Activated naive CD4-positive, alpha-beta T cell treated with anti-CD3 and anti-CD28 coated beads for 36 hours (primary cell): ENCODE results near the gene CCDC159. TPM values are rescaled to one million over a fixed set of nuclear protein-coding genes. Genes with fewer than 3 reads are reported as not detected.
"Not testable (repeated sequence)": the region's sequence is repeated elsewhere in the genome, so short reads cannot be mapped to it uniquely, and the experiment has no call there.

Source experiments
- CTCF ChIA-PET: fragments of 350-600 bp; sonication (Branson Sonifier 250); formaldehyde crosslinking; loops from one replicate; lab custom pipeline; 2021; ENCODE audit warnings: antibody characterized with exemption; lab: Charles Lee
- DNase-seq: peaks from one replicate; pipeline ENCODE4 v3.0.0-alpha.2; 2020
- H3K27ac Mint-ChIP-seq: one replicate; pipeline ENCODE4 v1.8.0; 2021; ENCODE audit warnings: mild to moderate bottlenecking, mixed read lengths
- H3K27me3 Mint-ChIP-seq: one replicate; pipeline ENCODE4 v1.8.0; 2021; ENCODE audit warnings: low read depth, mixed read lengths
- H3K36me3 Mint-ChIP-seq: one replicate; pipeline ENCODE4 v1.8.0; 2021; ENCODE audit warnings: low read depth, mixed read lengths
- H3K4me1 Mint-ChIP-seq: one replicate; pipeline ENCODE4 v1.8.0; 2021; ENCODE audit warnings: low read depth, mixed read lengths
- H3K4me3 Mint-ChIP-seq: one replicate; pipeline ENCODE4 v1.8.0; 2021; ENCODE audit warnings: mild to moderate bottlenecking, moderate library complexity, mixed read lengths
- H3K9me3 Mint-ChIP-seq: one replicate; pipeline ENCODE4 v1.8.0; 2021; ENCODE audit warnings: mixed read lengths
- intact Hi-C: fragments of 100-400 bp; cut with micrococcal nuclease; formaldehyde crosslinking; loops from one replicate; pipeline ENCODE4 v1.15.1; 2023
- total RNA-seq, 2 experiments: library from RNA; stranded (reverse); gene quantifications; one replicate each; pipeline ENCODE4 v1.2.3, GENCODE V29; 2021

CCDC159 gene
- total RNA-seq, 2 experiments from 2014 or later, result 15.2 to 16.5 TPM

GRCh38 chr19:11375143-11375948 lies 29.0 kb downstream of the CCDC159 start:
- Mint-ChIP-seq H3K27ac (no peak overlapping the region), H3K4me1 (peaks cover 41% of the 10 kb centered on the region), H3K4me3 (no peak overlapping the region), H3K9me3 (no peaks in the 10 kb centered on the region), H3K27me3 (no peaks in the 10 kb centered on the region), H3K36me3 (peaks cover 17% of the 10 kb centered on the region)
- DNase-seq, result peak; percentile 91
- intact Hi-C loops, result loop anchor here (1.0 to 10.0 kb wide), 4 partner anchors 51 to 721 kb away; partner anchors contain the start of gene ILF3
- CTCF ChIA-PET, result interaction anchor here (0.7 to 2.1 kb wide), 9 partner anchors 7 to 110 kb away, joined by 3 to 11 read pairs (median 4); partner anchors contain the start of genes EPOR and RAB3D

DNA sequence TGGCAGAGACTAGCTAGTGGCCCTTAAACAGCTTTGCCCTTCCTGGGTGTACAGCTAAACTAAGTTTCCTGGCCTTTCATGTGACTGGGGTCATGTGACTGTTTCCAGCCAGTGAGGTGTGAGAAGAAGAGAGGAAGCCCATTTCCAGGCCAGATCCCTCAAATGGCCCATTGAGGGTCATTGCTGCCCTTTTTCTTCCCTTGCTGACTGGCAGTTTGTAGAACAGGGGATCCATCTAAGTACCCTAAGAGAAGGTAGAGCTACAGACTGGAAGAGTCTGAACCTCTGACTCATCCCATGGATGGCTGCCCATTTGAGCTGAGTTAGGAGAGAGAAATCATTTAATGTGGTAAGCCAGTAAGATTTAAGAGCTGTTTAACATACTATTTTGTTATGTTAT lies 30.9 kb downstream of the CCDC159 start:
- Mint-ChIP-seq H3K4me3 (peak overlapping the region; percentile 55), H3K9me3 (no peaks in the 10 kb centered on the region), H3K4me1 (peaks cover 50% of the 10 kb centered on the region), H3K36me3 (peaks cover 11% of the 10 kb centered on the region), H3K27me3 (no peaks in the 10 kb centered on the region), H3K27ac (peak overlapping the region; percentile 87)
- DNase-seq, result peak; percentile 61
- CTCF ChIA-PET, result interaction anchor here (0.5 to 1.5 kb wide), 9 partner anchors 8 to 636 kb away, joined by 3 to 14 read pairs (median 4); partner anchors contain the start of genes ODAD3 and PRKCSH
- intact Hi-C loops, result loop anchor here (10.0 kb wide), 1 partner anchor 722 kb away; the partner anchor contains the start of gene ILF3

- DNase-seq, result no peak
- Mint-ChIP-seq H3K36me3 (peaks cover 11% of the 10 kb centered on the region), H3K27ac (no peak overlapping the region), H3K4me3 (no peak overlapping the region), H3K9me3 (no peaks in the 10 kb centered on the region), H3K4me1 (peaks cover 54% of the 10 kb centered on the region), H3K27me3 (peaks cover 5% of the 10 kb centered on the region)
- intact Hi-C loops, result loop anchor here (10.0 kb wide), 1 partner anchor 723 kb away; the partner anchor contains the start of gene ILF3
- CTCF ChIA-PET, result interaction anchor here (0.6 to 1.4 kb wide), 4 partner anchors 9 to 105 kb away, joined by 3 to 14 read pairs (median 4); no protein-coding TSS in a partner anchor
Observed at GRCh38 chr19:11377756-11378155, 31.4 kb downstream of the CCDC159 start.

- H3K27ac Mint-ChIP-seq, result peak overlapping the region; percentile 14
- H3K36me3 Mint-ChIP-seq, result peaks cover 11% of the 10 kb centered on the region
- H3K4me3 Mint-ChIP-seq, result peak overlapping the region; percentile 19
- H3K9me3 Mint-ChIP-seq, result no peaks in the 10 kb centered on the region
- CTCF ChIA-PET, result no interaction called here
- H3K27me3 Mint-ChIP-seq, result peaks cover 8% of the 10 kb centered on the region
- H3K4me1 Mint-ChIP-seq, result peaks cover 54% of the 10 kb centered on the region
- DNase-seq, result peak; percentile 30
- intact Hi-C loops, result loop anchor here (10.0 kb wide), 1 partner anchor 724 kb away; the partner anchor contains the start of gene ILF3
Observed at GRCh38 chr19:11378319-11379189, 32.2 kb downstream of the CCDC159 start.

DNA sequence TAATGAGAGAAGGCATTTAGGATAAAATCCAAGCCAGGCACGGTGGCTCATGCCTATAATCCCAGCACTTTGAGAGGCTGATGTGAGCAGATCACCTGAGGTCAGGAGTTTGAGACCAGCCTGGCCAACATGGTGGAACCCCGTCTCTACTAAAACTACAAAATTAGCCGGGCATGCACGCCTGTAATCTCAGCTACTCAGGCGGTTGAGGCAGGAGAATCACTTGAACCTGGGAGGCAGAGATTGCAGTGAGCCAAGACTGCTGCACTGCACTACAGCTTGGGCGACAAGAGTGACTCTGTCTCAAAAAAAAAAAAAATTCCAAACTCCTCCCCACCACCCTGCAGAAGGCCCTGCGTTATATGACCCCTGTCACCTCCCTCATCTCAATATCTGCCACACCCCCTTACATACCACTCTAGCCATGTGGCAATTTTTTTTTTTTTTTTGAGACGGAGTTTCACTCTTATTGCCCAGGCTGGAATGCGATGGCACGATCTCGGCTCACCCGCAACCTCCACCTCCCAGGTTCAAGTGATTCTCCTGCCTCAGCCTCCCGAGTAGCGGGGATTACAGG lies 33.0 kb downstream of the CCDC159 start:
- Mint-ChIP-seq H3K36me3 (peaks cover 11% of the 10 kb centered on the region), H3K4me1 (peaks cover 54% of the 10 kb centered on the region)
- intact Hi-C loops, result loop anchor here (10.0 kb wide), 1 partner anchor 725 kb away; the partner anchor contains the start of gene ILF3
- H3K4me3 Mint-ChIP-seq, H3K27me3 Mint-ChIP-seq, H3K9me3 Mint-ChIP-seq, DNase-seq, H3K27ac Mint-ChIP-seq: not testable (repeated sequence)
- CTCF ChIA-PET, result interaction anchor here (2.1 kb wide), 1 partner anchor 44 kb away, joined by 5 read pairs; no protein-coding TSS in a partner anchor

DNA sequence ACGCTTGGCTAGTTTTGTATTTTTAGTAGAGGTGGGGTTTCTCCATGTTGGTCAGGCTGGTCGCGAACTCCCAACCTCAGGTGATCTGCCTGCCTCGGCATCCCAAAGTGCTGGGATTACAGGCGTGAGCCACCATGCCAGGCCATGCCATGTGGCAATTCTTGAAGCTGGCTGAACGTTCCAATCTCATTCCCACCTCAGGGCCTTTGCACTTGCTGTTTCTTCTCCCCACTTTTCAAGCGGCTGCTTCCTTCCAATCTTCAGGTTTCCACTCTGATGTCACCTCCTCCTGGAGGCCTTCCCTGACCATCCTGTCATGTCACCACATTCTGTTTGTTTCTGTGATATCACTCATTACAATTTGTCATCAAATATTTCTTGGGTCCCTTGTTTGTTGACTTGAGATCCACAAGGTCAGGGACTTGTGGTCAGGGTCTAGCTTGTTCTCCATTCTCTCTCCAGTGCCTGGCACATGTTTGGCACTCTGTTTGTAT lies 33.6 kb downstream of the CCDC159 start:
- Mint-ChIP-seq H3K9me3 (no peaks in the 10 kb centered on the region), H3K27ac (peak overlapping the region; percentile 92), H3K4me3 (peak overlapping the region; percentile 85), H3K36me3 (peaks cover 11% of the 10 kb centered on the region), H3K27me3 (peaks cover 8% of the 10 kb centered on the region), H3K4me1 (peaks cover 56% of the 10 kb centered on the region)
- CTCF ChIA-PET, result interaction anchor here (0.7 to 2.1 kb wide), 2 partner anchors 44 to 90 kb away, joined by 3 to 5 read pairs; no protein-coding TSS in a partner anchor
- intact Hi-C loops, result loop anchor here (2.0 to 10.0 kb wide), 2 partner anchors 207 to 725 kb away; partner anchors contain the start of gene ILF3
- no peak for DNase-seq

DNA sequence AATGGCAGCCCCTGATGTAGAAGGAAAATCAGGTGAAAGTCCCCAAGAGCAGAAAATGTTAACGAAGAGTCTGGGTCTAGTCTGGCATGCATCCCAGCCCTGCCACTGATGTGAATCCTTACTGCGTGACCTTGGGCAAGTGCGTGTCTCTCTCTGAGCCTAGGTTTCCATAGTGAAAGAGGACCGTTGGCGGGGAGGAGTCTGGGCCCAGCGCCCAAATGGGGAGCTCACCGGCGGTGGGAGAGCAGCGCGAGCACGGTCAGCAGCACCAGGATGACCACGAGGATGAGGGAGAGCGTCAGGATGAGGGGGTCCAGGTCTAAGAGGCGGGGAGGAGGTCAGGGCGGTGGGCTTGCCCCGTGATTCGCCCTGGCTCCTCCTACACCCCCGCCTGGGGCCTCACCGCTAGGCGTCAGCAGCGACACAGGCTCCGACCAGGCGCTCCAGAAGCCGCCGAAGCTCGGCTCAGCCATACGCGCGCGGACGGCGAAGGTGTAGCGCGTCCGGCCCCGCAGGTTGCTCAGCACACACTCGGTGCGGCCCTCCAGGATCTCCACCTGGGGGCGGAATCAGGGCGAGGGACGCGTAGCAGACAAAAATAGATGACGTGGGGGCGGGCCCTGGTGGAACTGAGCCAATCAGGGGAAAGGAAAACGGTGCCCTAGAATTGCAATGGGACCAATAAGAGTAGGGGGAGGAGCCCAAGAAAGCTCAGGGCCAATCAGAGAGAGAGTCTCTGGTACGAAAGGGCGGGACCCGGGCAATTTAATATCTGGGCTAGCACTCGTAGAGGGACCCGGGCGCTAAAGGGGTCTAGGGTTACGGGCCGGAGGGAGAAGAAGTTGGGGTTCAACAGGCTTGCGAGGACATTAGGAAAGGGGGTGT lies 34.6 kb downstream of the CCDC159 start:
- peaks cover 7% of the 10 kb centered on the region for H3K36me3 Mint-ChIP-seq
- peak; percentile 98 for DNase-seq
- CTCF ChIA-PET, result interaction anchor here (0.6 to 2.1 kb wide), 24 partner anchors 10 to 1882 kb away, joined by 3 to 21 read pairs (median 4); partner anchors contain the start of genes ODAD3, PRKCSH, RAB3D and RGL3
- H3K4me1 Mint-ChIP-seq, result peaks cover 52% of the 10 kb centered on the region
- H3K9me3 Mint-ChIP-seq, result no peaks in the 10 kb centered on the region
- peak overlapping the region; percentile 85 for H3K4me3 Mint-ChIP-seq
- peaks cover 8% of the 10 kb centered on the region for H3K27me3 Mint-ChIP-seq
- intact Hi-C loops, result loop anchor here (1.0 to 2.0 kb wide), 7 partner anchors 35 to 206 kb away; partner anchors contain the start of genes CCDC159, ODAD3, PRKCSH and TMEM205
- peak overlapping the region; percentile 92 for H3K27ac Mint-ChIP-seq

- Mint-ChIP-seq H3K4me1 (peaks cover 39% of the 10 kb centered on the region), H3K36me3 (no peaks in the 10 kb centered on the region), H3K4me3 (peak overlapping the region; percentile 85), H3K27me3 (peaks cover 8% of the 10 kb centered on the region), H3K27ac (no peak overlapping the region), H3K9me3 (no peaks in the 10 kb centered on the region)
- intact Hi-C loops, result no loop called here
- CTCF ChIA-PET, result interaction anchor here (0.6 to 1.9 kb wide), 19 partner anchors 8 to 602 kb away, joined by 3 to 6 read pairs (median 4); partner anchors contain the start of genes KANK2 and SPC24
- peak; percentile 48 for DNase-seq
Observed at GRCh38 chr19:11382898-11383705, 36.8 kb downstream of the CCDC159 start.

GRCh38 chr19:11383706-11384048 lies 37.4 kb downstream of the CCDC159 start:
- H3K4me1 Mint-ChIP-seq, result peaks cover 35% of the 10 kb centered on the region
- no peak overlapping the region for H3K4me3 Mint-ChIP-seq
- CTCF ChIA-PET, result interaction anchor here (0.6 to 1.4 kb wide), 9 partner anchors 8 to 228 kb away, joined by 3 to 6 read pairs (median 4); partner anchors contain the start of gene SPC24
- DNase-seq, result no peak
- H3K36me3 Mint-ChIP-seq, result no peaks in the 10 kb centered on the region
- intact Hi-C loops, result no loop called here
- no peaks in the 10 kb centered on the region for H3K9me3 Mint-ChIP-seq
- H3K27ac Mint-ChIP-seq, result no peak overlapping the region
- H3K27me3 Mint-ChIP-seq, result peaks cover 8% of the 10 kb centered on the region

GRCh38 chr19:11384778-11385129 lies 38.4 kb downstream of the CCDC159 start:
- H3K27ac Mint-ChIP-seq, result no peak overlapping the region
- H3K4me3 Mint-ChIP-seq, result no peak overlapping the region
- DNase-seq, result no peak
- H3K36me3 Mint-ChIP-seq, result no peaks in the 10 kb centered on the region
- intact Hi-C loops, result no loop called here
- H3K27me3 Mint-ChIP-seq, result peaks cover 8% of the 10 kb centered on the region
- CTCF ChIA-PET, result no interaction called here
- peaks cover 31% of the 10 kb centered on the region for H3K4me1 Mint-ChIP-seq
- H3K9me3 Mint-ChIP-seq, result no peaks in the 10 kb centered on the region
